Measurements from ENCODE around the gene ELMO3.

- TF ChIP-seq POLR2A (IDR thresholded peaks at IDR 0.05) (no peak), EP300 (IDR thresholded peaks at IDR 0.05) (no peak), CTCF (IDR thresholded peaks at IDR 0.05) (no peak), POLR2AphosphoS5 (IDR thresholded peaks at IDR 0.05) (no peak)
These were observed 6.1 kb upstream of the ELMO3 start for GRCh38 chr16:67192781-67193361.

Data from upper lobe of left lung (tissue), 4 donors.